Activated naive CD8-positive, alpha-beta T cell (primary cell): Measurements from ENCODE around the gene CEP63.

Experiments
- H3K27ac Mint-ChIP-seq: one replicate; pipeline ENCODE4 v1.8.0; 2021; ENCODE audit warnings: mixed read lengths
- H3K27me3 Mint-ChIP-seq: one replicate; pipeline ENCODE4 v1.8.0; 2021; ENCODE audit warnings: mixed read lengths
- H3K36me3 Mint-ChIP-seq: one replicate; pipeline ENCODE4 v1.8.0; 2021; ENCODE audit warnings: mixed read lengths
- H3K4me1 Mint-ChIP-seq: one replicate; pipeline ENCODE4 v1.8.0; 2021; ENCODE audit warnings: low read depth, mixed read lengths
- H3K4me3 Mint-ChIP-seq: one replicate; pipeline ENCODE4 v1.8.0; 2021; ENCODE audit warnings: mild to moderate bottlenecking, mixed read lengths
- H3K9me3 Mint-ChIP-seq: one replicate; pipeline ENCODE4 v1.8.0; 2021; ENCODE audit warnings: low read depth, mixed read lengths

CEP63 gene

GRCh38 chr3:134485718-134486576, at the start of gene CEP63, which contains the start of gene ANAPC13:
TSS of gene CEP63 (plus strand) at chr3:134486057. CDS start at chr3:134495321, 9,264 bp downstream.
TSS of gene ANAPC13 (minus strand) at chr3:134485985. CDS start at chr3:134482904, 3,081 bp downstream.
- peak within 1 kb of the TSS; percentile 99 for H3K27ac Mint-ChIP-seq
- H3K4me1 Mint-ChIP-seq: peaks cover 57% of the 10 kb centered on the region
- H3K27me3 Mint-ChIP-seq: no peaks in the 10 kb centered on the region
- no peaks in the 10 kb centered on the region for H3K9me3 Mint-ChIP-seq
- peak within 1 kb of the TSS; percentile 94 for H3K4me3 Mint-ChIP-seq
- H3K36me3 Mint-ChIP-seq: no peaks in the 10 kb centered on the region

GRCh38 chr3:134437211-134437752, 48.6 kb upstream of the CEP63 start:
- no peaks in the 10 kb centered on the region for H3K4me1 Mint-ChIP-seq
- no peak overlapping the region for H3K4me3 Mint-ChIP-seq
- H3K9me3 Mint-ChIP-seq: no peaks in the 10 kb centered on the region
- H3K27ac Mint-ChIP-seq: no peak overlapping the region
- peaks cover 19% of the 10 kb centered on the region for H3K27me3 Mint-ChIP-seq
- H3K36me3 Mint-ChIP-seq: no peaks in the 10 kb centered on the region

- H3K9me3 Mint-ChIP-seq: peaks cover 13% of the 10 kb centered on the region
- H3K27ac Mint-ChIP-seq: no peak overlapping the region
- H3K36me3 Mint-ChIP-seq: no peaks in the 10 kb centered on the region
- no peaks in the 10 kb centered on the region for H3K4me1 Mint-ChIP-seq
- H3K4me3 Mint-ChIP-seq: no peak overlapping the region
- H3K27me3 Mint-ChIP-seq: peaks cover 22% of the 10 kb centered on the region
These were observed 44.5 kb upstream of the CEP63 start for GRCh38 chr3:134441321-134441720.

DNA sequence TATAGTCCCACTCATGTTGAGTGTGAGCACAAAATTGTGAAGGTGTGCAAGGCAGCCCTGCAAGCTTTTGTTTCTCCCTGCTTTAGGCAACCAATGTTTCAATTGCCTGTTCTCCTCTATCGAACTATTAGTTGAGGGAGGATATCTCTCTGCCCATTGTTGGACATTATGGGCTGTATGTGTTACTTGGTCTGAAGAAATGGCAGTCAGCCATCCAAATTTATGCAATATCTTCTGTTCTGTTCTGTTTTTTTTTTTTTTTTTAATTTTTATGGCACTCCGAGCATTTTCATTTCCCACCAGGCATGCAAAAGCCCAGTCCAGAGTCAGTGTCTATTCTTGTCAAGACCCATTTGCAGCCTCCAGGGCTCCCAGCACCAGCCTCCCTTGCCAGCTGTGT, 44.0 kb upstream of the CEP63 start:
- Mint-ChIP-seq H3K27ac (no peak overlapping the region), H3K27me3 (peaks cover 19% of the 10 kb centered on the region), H3K36me3 (no peaks in the 10 kb centered on the region), H3K9me3 (peaks cover 13% of the 10 kb centered on the region), H3K4me1 (no peaks in the 10 kb centered on the region), H3K4me3 (no peak overlapping the region)

- H3K36me3 Mint-ChIP-seq: no peaks in the 10 kb centered on the region
- H3K4me3 Mint-ChIP-seq: no peak overlapping the region
These were observed 40.8 kb upstream of the CEP63 start for GRCh38 chr3:134445095-134445494.

DNA sequence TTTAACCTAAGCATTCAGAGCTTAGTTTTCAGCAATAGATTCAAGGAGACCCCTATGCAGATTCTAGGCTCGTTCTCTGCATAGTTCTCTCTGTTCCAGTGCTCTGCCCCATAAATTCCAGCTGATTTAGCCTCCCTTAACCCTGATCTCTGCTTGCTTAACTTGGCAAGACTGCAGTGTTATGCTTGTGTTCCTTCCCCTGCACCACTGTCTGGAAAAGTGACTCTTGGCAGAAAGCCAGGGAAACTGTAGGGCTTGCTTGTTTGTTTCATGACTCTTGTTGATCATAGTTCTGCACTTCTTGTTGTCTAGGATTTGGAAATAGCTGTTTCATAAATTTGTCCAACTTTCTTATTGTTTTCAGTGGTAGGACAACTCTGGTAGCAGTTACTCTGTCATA, 40.2 kb upstream of the CEP63 start:
- Mint-ChIP-seq H3K27me3 (peaks cover 10% of the 10 kb centered on the region), H3K9me3 (peaks cover 13% of the 10 kb centered on the region), H3K4me3 (no peak overlapping the region), H3K27ac (no peak overlapping the region), H3K4me1 (no peaks in the 10 kb centered on the region), H3K36me3 (no peaks in the 10 kb centered on the region)

More at GRCh38 chr3:134445095-134445494, 40.8 kb upstream of the CEP63 start:
- Mint-ChIP-seq H3K9me3 (peaks cover 13% of the 10 kb centered on the region), H3K4me1 (no peaks in the 10 kb centered on the region), H3K27ac (no peak overlapping the region), H3K27me3 (peaks cover 11% of the 10 kb centered on the region)

DNA sequence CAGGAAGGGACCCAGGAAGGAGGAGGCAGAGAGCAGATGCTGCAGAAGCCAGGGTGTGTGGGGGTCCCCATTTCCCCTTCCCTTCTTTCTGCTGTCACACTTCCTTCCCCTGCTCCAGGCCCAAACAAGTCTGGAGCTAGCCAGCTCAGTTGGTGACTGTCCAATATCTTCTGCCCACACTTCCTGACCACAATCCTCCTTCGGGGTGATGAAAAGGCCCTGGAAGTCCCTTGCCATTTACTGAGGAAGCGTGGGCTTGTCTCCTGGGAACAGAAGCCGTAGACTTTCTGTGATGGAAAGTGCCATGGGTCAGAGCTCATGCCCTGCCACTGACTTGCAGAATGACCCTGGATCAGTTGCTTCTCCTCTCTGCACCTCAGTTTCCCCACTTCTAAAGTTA, 39.1 kb upstream of the CEP63 start:
- H3K27ac Mint-ChIP-seq: no peak overlapping the region

GRCh38 chr3:134447351-134447750, 38.5 kb upstream of the CEP63 start:
- Mint-ChIP-seq H3K9me3 (peaks cover 13% of the 10 kb centered on the region), H3K4me1 (no peaks in the 10 kb centered on the region), H3K27ac (no peak overlapping the region), H3K36me3 (no peaks in the 10 kb centered on the region), H3K4me3 (no peak overlapping the region), H3K27me3 (peaks cover 11% of the 10 kb centered on the region)

More for the DNA sequence above, 39.1 kb upstream of the CEP63 start:
- H3K4me1 Mint-ChIP-seq: no peaks in the 10 kb centered on the region
- no peaks in the 10 kb centered on the region for H3K36me3 Mint-ChIP-seq
- H3K9me3 Mint-ChIP-seq: peaks cover 13% of the 10 kb centered on the region
- H3K4me3 Mint-ChIP-seq: no peak overlapping the region
- H3K27me3 Mint-ChIP-seq: peaks cover 9% of the 10 kb centered on the region

GRCh38 chr3:134448664-134449063, 37.2 kb upstream of the CEP63 start:
- Mint-ChIP-seq H3K27ac (no peak overlapping the region), H3K36me3 (no peaks in the 10 kb centered on the region), H3K27me3 (peaks cover 10% of the 10 kb centered on the region), H3K4me1 (no peaks in the 10 kb centered on the region), H3K4me3 (no peak overlapping the region), H3K9me3 (peaks cover 13% of the 10 kb centered on the region)

DNA sequence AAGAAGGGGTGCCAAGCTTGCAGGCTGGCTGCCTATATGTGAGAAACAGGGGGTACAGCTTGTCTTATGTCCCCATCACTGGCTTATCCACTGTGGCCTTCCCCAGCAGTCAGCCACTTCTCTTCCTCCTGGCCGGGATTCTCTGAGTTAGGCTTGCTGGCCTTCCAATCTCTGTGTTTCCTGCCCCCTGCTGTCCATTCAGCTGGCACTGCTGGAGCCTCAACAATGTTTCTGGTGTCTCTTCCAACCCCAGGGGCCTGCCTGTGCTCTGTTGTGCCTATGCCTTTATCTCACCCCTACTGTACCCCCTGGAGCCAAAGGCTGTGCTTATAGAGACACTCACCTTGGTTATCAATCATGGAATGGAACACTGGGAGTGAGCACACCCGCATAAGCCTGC, 36.6 kb upstream of the CEP63 start:
- no peaks in the 10 kb centered on the region for H3K36me3 Mint-ChIP-seq
- H3K27ac Mint-ChIP-seq: no peak overlapping the region
- H3K27me3 Mint-ChIP-seq: peaks cover 10% of the 10 kb centered on the region

GRCh38 chr3:134449951-134450350, 35.9 kb upstream of the CEP63 start:
- Mint-ChIP-seq H3K27ac (no peak overlapping the region), H3K4me3 (no peak overlapping the region), H3K4me1 (no peaks in the 10 kb centered on the region), H3K36me3 (no peaks in the 10 kb centered on the region), H3K27me3 (peaks cover 9% of the 10 kb centered on the region), H3K9me3 (peaks cover 9% of the 10 kb centered on the region)

More for the DNA sequence above, 36.6 kb upstream of the CEP63 start:
- Mint-ChIP-seq H3K4me3 (no peak overlapping the region), H3K9me3 (peaks cover 13% of the 10 kb centered on the region), H3K4me1 (no peaks in the 10 kb centered on the region)

DNA sequence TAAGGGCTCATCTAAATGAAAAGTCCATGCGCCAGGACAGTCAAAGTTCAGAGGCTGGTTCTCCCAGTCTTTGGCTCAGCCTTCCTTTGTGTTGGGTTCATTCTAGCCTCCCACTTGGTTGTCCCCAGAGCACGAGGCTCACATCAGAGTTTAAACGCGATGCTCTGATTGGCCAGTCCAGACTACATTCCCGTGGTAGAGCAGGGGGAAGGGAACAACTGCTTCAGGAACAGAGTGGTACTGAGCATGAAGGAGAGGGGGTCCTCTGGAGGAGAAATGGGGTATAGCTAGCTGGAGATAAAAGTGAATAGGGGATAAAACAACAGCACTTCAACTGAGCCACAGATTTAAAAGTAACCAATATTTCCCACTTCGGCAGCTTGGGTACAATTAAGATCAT, 32.2 kb upstream of the CEP63 start:
- H3K4me1 Mint-ChIP-seq: no peaks in the 10 kb centered on the region

GRCh38 chr3:134457376-134458074, 28.3 kb upstream of the CEP63 start:
- Mint-ChIP-seq H3K4me3 (no peak overlapping the region), H3K9me3 (no peaks in the 10 kb centered on the region), H3K27ac (no peak overlapping the region), H3K4me1 (no peaks in the 10 kb centered on the region), H3K27me3 (peaks cover 7% of the 10 kb centered on the region), H3K36me3 (no peaks in the 10 kb centered on the region)

More for the DNA sequence above, 32.2 kb upstream of the CEP63 start:
- Mint-ChIP-seq H3K27ac (no peak overlapping the region), H3K27me3 (peaks cover 11% of the 10 kb centered on the region), H3K4me3 (no peak overlapping the region), H3K36me3 (no peaks in the 10 kb centered on the region), H3K9me3 (no peaks in the 10 kb centered on the region)

DNA sequence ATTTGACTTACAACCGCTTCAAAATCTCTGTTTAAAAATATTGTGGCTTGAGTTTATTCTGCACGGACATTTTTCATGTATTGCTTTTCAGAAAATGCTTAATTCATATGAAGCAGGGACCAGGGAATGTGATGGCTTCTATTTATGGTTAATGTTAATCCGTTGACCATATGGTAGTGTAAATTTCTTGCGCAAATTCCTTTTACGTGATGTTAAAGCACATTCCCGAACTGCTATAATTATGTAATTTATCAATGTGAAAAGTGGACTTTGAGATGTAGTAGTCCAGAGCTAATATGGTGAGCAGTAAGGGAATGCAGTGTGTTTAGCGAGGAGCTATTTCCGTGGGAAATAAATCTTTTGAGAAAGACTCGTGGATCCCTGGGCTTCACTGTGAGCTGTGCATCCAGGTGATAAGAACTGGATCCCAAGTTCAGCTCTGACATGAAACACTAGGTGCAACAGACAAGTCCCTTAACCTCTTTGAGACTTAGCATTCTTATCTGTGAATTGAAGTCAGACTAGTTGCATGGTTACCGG, 27.4 kb upstream of the CEP63 start:
- Mint-ChIP-seq H3K4me1 (no peaks in the 10 kb centered on the region), H3K27ac (no peak overlapping the region), H3K9me3 (no peaks in the 10 kb centered on the region), H3K27me3 (peaks cover 7% of the 10 kb centered on the region), H3K4me3 (no peak overlapping the region), H3K36me3 (no peaks in the 10 kb centered on the region)

GRCh38 chr3:134459562-134459961, 26.3 kb upstream of the CEP63 start:
- no peak overlapping the region for H3K27ac Mint-ChIP-seq
- no peaks in the 10 kb centered on the region for H3K4me1 Mint-ChIP-seq
- no peak overlapping the region for H3K4me3 Mint-ChIP-seq
- no peaks in the 10 kb centered on the region for H3K36me3 Mint-ChIP-seq
- H3K9me3 Mint-ChIP-seq: no peaks in the 10 kb centered on the region
- H3K27me3 Mint-ChIP-seq: peaks cover 7% of the 10 kb centered on the region
